H9 (cell line): ENCODE results near the gene HOXA4. TPM values are rescaled to one million over a fixed set of nuclear protein-coding genes. Genes with fewer than 3 reads are reported as not detected.

Experiments
- DNase-seq: peaks from one replicate; pipeline ENCODE4 v3.0.0-alpha.2; 2017
- H2AFZ ChIP-seq: one replicate; pipeline ENCODE4 v1.6.1; 2013; ENCODE audit warnings: mild to moderate bottlenecking, low read length, control low read depth, moderate library complexity
- H2AK5ac ChIP-seq: 2 replicates; pipeline ENCODE4 v1.6.1; 2013; ENCODE audit warnings: low read length, control low read depth, mixed read lengths; ENCODE audit not compliant: insufficient read length
- H2BK120ac ChIP-seq: one replicate; pipeline ENCODE4 v1.6.1; 2013; ENCODE audit warnings: low read depth, mild to moderate bottlenecking, low read length, control low read depth, inconsistent platforms; ENCODE audit not compliant: poor library complexity, severe bottlenecking
- H2BK12ac ChIP-seq: 2 replicates; pipeline ENCODE4 v1.6.1; 2013; ENCODE audit warnings: low read length, control low read depth, mixed read lengths, low read depth; ENCODE audit not compliant: insufficient read length
- H2BK15ac ChIP-seq: 2 replicates; pipeline ENCODE4 v1.6.1; 2013; ENCODE audit warnings: low read depth, low read length, control low read depth
- H2BK20ac ChIP-seq: one replicate; pipeline ENCODE4 v1.6.1; 2013; ENCODE audit warnings: low read depth, mild to moderate bottlenecking, low read length, control low read depth, inconsistent platforms; ENCODE audit not compliant: poor library complexity, severe bottlenecking
- H2BK5ac ChIP-seq: 2 replicates; pipeline ENCODE4 v1.6.1; 2013; ENCODE audit warnings: low read length, control low read depth, mixed read lengths; ENCODE audit not compliant: insufficient read length
- H3K14ac ChIP-seq: 2 replicates; pipeline ENCODE4 v1.6.1; 2013; ENCODE audit warnings: low read length, control low read depth; ENCODE audit not compliant: insufficient read depth
- H3K18ac ChIP-seq: 2 replicates; pipeline ENCODE4 v1.6.1; 2013; ENCODE audit warnings: low read depth, mild to moderate bottlenecking, mixed read lengths, low read length, control low read depth; ENCODE audit not compliant: insufficient read length
- H3K23ac ChIP-seq: 2 replicates; pipeline ENCODE4 v1.6.1; 2013; ENCODE audit warnings: low read length, control low read depth, mixed read lengths, low read depth; ENCODE audit not compliant: insufficient read length
- H3K23me2 ChIP-seq: 2 replicates; pipeline ENCODE4 v1.6.1; 2013; ENCODE audit warnings: low read depth, mild to moderate bottlenecking, mixed read lengths, low read length, control low read depth; ENCODE audit not compliant: insufficient read length, poor library complexity, severe bottlenecking
- H3K27ac ChIP-seq: 2 replicates; pipeline ENCODE4 v1.5.1; 2013; ENCODE audit warnings: low read length, control low read depth, mixed read lengths, low read depth; ENCODE audit not compliant: insufficient read length
- H3K27me3 ChIP-seq: 2 replicates; pipeline ENCODE4 v1.6.1; 2013; ENCODE audit warnings: low read length, control low read depth, inconsistent platforms; ENCODE audit not compliant: insufficient read depth
- H3K4ac ChIP-seq: 2 replicates; pipeline ENCODE4 v1.6.1; 2013; ENCODE audit warnings: low read depth, mild to moderate bottlenecking, control low read depth, inconsistent platforms, low read length, moderate library complexity
- H3K4me1 ChIP-seq: 2 replicates; pipeline ENCODE4 v1.6.1; 2013; ENCODE audit warnings: low read length, control low read depth, inconsistent platforms; ENCODE audit not compliant: insufficient read depth
- H3K4me2 ChIP-seq: 2 replicates; pipeline ENCODE4 v1.6.1; 2013; ENCODE audit warnings: low read length, control low read depth, mixed read lengths; ENCODE audit not compliant: insufficient read length, insufficient read depth
- H3K56ac ChIP-seq: 2 replicates; pipeline ENCODE4 v1.6.1; 2013; ENCODE audit warnings: low read depth, mild to moderate bottlenecking, mixed read lengths, low read length, control low read depth; ENCODE audit not compliant: insufficient read length
- H3K79me1 ChIP-seq: 2 replicates; pipeline ENCODE4 v1.6.1; 2013; ENCODE audit warnings: low read depth, mild to moderate bottlenecking, moderate library complexity, low read length, control low read depth, inconsistent platforms; ENCODE audit not compliant: insufficient read depth, poor library complexity, severe bottlenecking
- H3K79me2 ChIP-seq: 2 replicates; pipeline ENCODE4 v1.6.1; 2013; ENCODE audit warnings: low read length, control low read depth, inconsistent platforms; ENCODE audit not compliant: insufficient read depth
- H3K9ac ChIP-seq: 2 replicates; pipeline ENCODE4 v1.6.1; 2013; ENCODE audit warnings: low read length, control low read depth, mixed read lengths; ENCODE audit not compliant: insufficient read length; ENCODE audit errors: extremely low read depth
- H3K9me3 ChIP-seq: one replicate; pipeline ENCODE4 v1.6.1; 2013; ENCODE audit warnings: low read depth, low read length, inconsistent platforms; ENCODE audit not compliant: control insufficient read depth
- H3T11ph ChIP-seq: one replicate; pipeline ENCODE4 v1.6.1; 2013; ENCODE audit warnings: mild to moderate bottlenecking, low read length, control low read depth, inconsistent platforms
- H4K20me1 ChIP-seq: one replicate; pipeline ENCODE4 v1.6.1; 2013; ENCODE audit not compliant: control insufficient read depth, insufficient read length, insufficient read depth
- H4K5ac ChIP-seq: 2 replicates; pipeline ENCODE4 v1.6.1; 2013; ENCODE audit warnings: low read depth, mild to moderate bottlenecking, mixed read lengths, low read length, control low read depth; ENCODE audit not compliant: insufficient read length
- H4K8ac ChIP-seq: replicated peaks from 2 replicates; pipeline ENCODE4 v1.6.1; 2013; ENCODE audit warnings: low read length, control low read depth, mixed read lengths, low read depth; ENCODE audit not compliant: insufficient read length
- H4K91ac ChIP-seq: 2 replicates; pipeline ENCODE4 v1.6.1; 2013; ENCODE audit warnings: low read depth, mild to moderate bottlenecking, moderate library complexity, mixed read lengths, low read length, control low read depth; ENCODE audit not compliant: insufficient read length
- H3K27ac Mint-ChIP-seq, 3 experiments: 2 replicates in 2 of 3; 3 replicates in 1 of 3; pipeline ENCODE4 v1.8.0; 2020 to 2021; ENCODE audit warnings: mixed read lengths in 3 of 3, mild to moderate bottlenecking in 1 of 3, moderate library complexity in 1 of 3
- H3K27me3 Mint-ChIP-seq: 2 replicates; pipeline ENCODE4 v1.8.0; 2021; ENCODE audit warnings: low read depth, mild to moderate bottlenecking, moderate library complexity, mixed read lengths
- H3K36me3 Mint-ChIP-seq, 3 experiments: 2 replicates in 2 of 3; 3 replicates in 1 of 3; pipeline ENCODE4 v1.8.0; 2020 to 2021; ENCODE audit warnings: low read depth in 3 of 3, mixed read lengths in 3 of 3; ENCODE audit not compliant: insufficient read depth in 1 of 3
- H3K4me1 Mint-ChIP-seq, 2 experiments: 2 replicates each; pipeline ENCODE4 v1.8.0; 2020; ENCODE audit warnings: mixed read lengths in 2 of 2
- H3K4me3 Mint-ChIP-seq, 2 experiments: 2 replicates in 1 of 2; 3 replicates in 1 of 2; pipeline ENCODE4 v1.8.0; 2020 to 2021; ENCODE audit warnings: mild to moderate bottlenecking in 2 of 2, mixed read lengths in 2 of 2, moderate library complexity in 1 of 2
- H3K9me3 Mint-ChIP-seq, 2 experiments: 2 replicates in 1 of 2; 3 replicates in 1 of 2; pipeline ENCODE4 v1.8.0; 2020; ENCODE audit warnings: mild to moderate bottlenecking in 2 of 2, mixed read lengths in 2 of 2, moderate library complexity in 1 of 2
- CTCF ChIP-seq: fragments of 200-600 bp; sonication (generic); conservative IDR thresholded peaks from 3 replicates; pipeline ENCODE4 v1.8.0; 2021; ENCODE audit warnings: antibody characterized with exemption, mild to moderate bottlenecking
- WGBS: extraction: QIAGEN DNeasy Blood & Tissue Kit; methylation state at CpG from one replicate; pipeline ENCODE4 v1.1.7; 2013; ENCODE audit warnings: missing lambda C conversion rate, low lambda C conversion rate, mixed read lengths; ENCODE audit not compliant: insufficient read length; ENCODE audit errors: extremely low coverage; 5-methylcytosine and 5-hydroxymethylcytosine counted together
- total RNA-seq: library from RNA; stranded (reverse); gene quantifications from 2 replicates; pipeline ENCODE4 v1.2.1, GENCODE V29; 2021

HOXA4 gene
- total RNA-seq, 1 experiment from 2014 or later: not detected

GRCh38 chr7:27173956-27174873, 43.7 kb upstream of the HOXA4 start, which contains the start of gene HOXA10:
Gene HOXA10 (minus strand): TSS chr7:27174320. CDS start chr7:27174306, 14 bp downstream.
- no peak within 1 kb of the TSS for H3K27ac Mint-ChIP-seq
- no peak within 1 kb of the TSS for H2BK20ac ChIP-seq
- H3T11ph ChIP-seq: no peak within 1 kb of the TSS
- H4K20me1 ChIP-seq: no peaks in the 10 kb centered on the region
- no peaks in the 10 kb centered on the region for H3K23me2 ChIP-seq
- no peak within 1 kb of the TSS for H2BK5ac ChIP-seq
- no peak within 1 kb of the TSS for H3K18ac ChIP-seq
- H3K4me1 Mint-ChIP-seq: peaks cover 0 to under 1% of the 10 kb centered on the region in 2 experiments; a peak in 2 of 4 replicates
- no peak within 1 kb of the TSS for H2AK5ac ChIP-seq
- H3K4me1 ChIP-seq: no peaks in the 10 kb centered on the region
- H3K79me1 ChIP-seq: no peaks in the 10 kb centered on the region
- no CpG with 5 or more reads among the region's 82 CpGs for WGBS
- no peak within 1 kb of the TSS for H2BK12ac ChIP-seq
- TF ChIP-seq CTCF: no peak
- H3K23ac ChIP-seq: no peak within 1 kb of the TSS
- no peak within 1 kb of the TSS for H4K91ac ChIP-seq
- H3K9me3 ChIP-seq: no peaks in the 10 kb centered on the region
- H2BK120ac ChIP-seq: no peak within 1 kb of the TSS
- H3K79me2 ChIP-seq: no peaks in the 10 kb centered on the region
- H3K4me2 ChIP-seq: no peak within 1 kb of the TSS
- H3K9ac ChIP-seq: no peak within 1 kb of the TSS
- H3K14ac ChIP-seq: no peak within 1 kb of the TSS
- no peak within 1 kb of the TSS for H3K56ac ChIP-seq
- peaks cover 98% of the 10 kb centered on the region for H3K27me3 Mint-ChIP-seq
- peaks cover 97% of the 10 kb centered on the region for H3K27me3 ChIP-seq
- peak within 1 kb of the TSS in 1 of 2 experiments; percentile 55; a peak in 3 of 5 replicates for H3K4me3 Mint-ChIP-seq
- H4K8ac ChIP-seq: no peak within 1 kb of the TSS
- peaks cover 6 to 22% of the 10 kb centered on the region in 2 experiments; a peak in 4 of 5 replicates for H3K9me3 Mint-ChIP-seq
- no peak within 1 kb of the TSS for H2AFZ ChIP-seq
- H4K5ac ChIP-seq: no peak within 1 kb of the TSS
- H3K36me3 Mint-ChIP-seq: no peaks in the 10 kb centered on the region; a peak in 1 of 7 replicates
- DNase-seq: peak; percentile 52
- no peak within 1 kb of the TSS for H2BK15ac ChIP-seq
- H3K27ac ChIP-seq: no peak within 1 kb of the TSS
- H3K4ac ChIP-seq: no peak within 1 kb of the TSS
